WTC11 (cell line): Measurements from ENCODE around the gene SHISA9. TPM values are rescaled to one million over a fixed set of nuclear protein-coding genes. Genes with fewer than 3 reads are reported as not detected.
A peak's percentile ranks its signal among the peaks of the same experiment; 100 is the strongest.

Source experiments
- ATAC-seq: fragments of 200-7000 bp; cut with Tn5 transposase; 2 replicates; pipeline ENCODE4 v1.10.0; 2021; ENCODE audit warnings: mild to moderate bottlenecking, moderate library complexity
- CTCF ChIA-PET: fragments of 300-600 bp; sonication (Branson Sonifier 250); formaldehyde crosslinking; loops from one replicate; lab custom pipeline; 2021; ENCODE audit warnings: antibody characterized with exemption; lab: Charles Lee
- POLR2A ChIA-PET: fragments of 350-600 bp; sonication (Branson Sonifier 250); formaldehyde crosslinking; loops from one replicate; lab custom pipeline; 2021; ENCODE audit warnings: antibody characterized with exemption; lab: Charles Lee
- DNase-seq: peaks from one replicate; pipeline ENCODE4 v3.0.0; 2021; ENCODE audit warnings: low spot score
- H3K27ac Mint-ChIP-seq: 2 replicates; pipeline ENCODE4 v1.8.0; 2021; ENCODE audit warnings: mixed read lengths
- H3K27me3 Mint-ChIP-seq: 2 replicates; pipeline ENCODE4 v1.8.0; 2021; ENCODE audit warnings: low read depth, mild to moderate bottlenecking, moderate library complexity, mixed read lengths
- H3K36me3 Mint-ChIP-seq: 2 replicates; pipeline ENCODE4 v1.8.0; 2021; ENCODE audit warnings: mixed read lengths
- H3K4me1 Mint-ChIP-seq: 2 replicates; pipeline ENCODE4 v1.8.0; 2022; ENCODE audit warnings: mixed read lengths
- H3K4me3 Mint-ChIP-seq: 2 replicates; pipeline ENCODE4 v1.8.0; 2021; ENCODE audit warnings: mild to moderate bottlenecking, moderate library complexity, mixed read lengths
- H3K9me3 Mint-ChIP-seq: 2 replicates; pipeline ENCODE4 v1.8.0; 2021; ENCODE audit warnings: mixed read lengths
- CREM ChIP-seq: sonication (generic); formaldehyde crosslinking; IDR thresholded peaks from 2 replicates; pipeline ENCODE4 v1.8.1; 2022; ENCODE audit warnings: mild to moderate bottlenecking, missing genetic modification reagents, moderate library complexity
- ESRRA ChIP-seq: sonication (generic); formaldehyde crosslinking; IDR thresholded peaks from 2 replicates; pipeline ENCODE4 v1.8.1; 2022; ENCODE audit warnings: mild to moderate bottlenecking, missing genetic modification reagents, borderline replicate concordance
- ETV6 ChIP-seq: sonication (generic); formaldehyde crosslinking; IDR thresholded peaks from 2 replicates; pipeline ENCODE4 v1.8.1; 2022; ENCODE audit warnings: mild to moderate bottlenecking, missing genetic modification reagents
- FOXK1 ChIP-seq: sonication (generic); formaldehyde crosslinking; IDR thresholded peaks from 2 replicates; pipeline ENCODE4 v1.8.0; 2022; ENCODE audit warnings: mild to moderate bottlenecking, moderate library complexity, missing genetic modification reagents
- GRHL2 ChIP-seq: fragments of 250-450 bp; sonication (Bioruptor Pico); IDR thresholded peaks from 2 replicates; pipeline ENCODE4 v1.8.0; 2022; ENCODE audit warnings: mild to moderate bottlenecking, moderate library complexity; ENCODE audit not compliant: insufficient replicate concordance, severe bottlenecking
- GTF2I ChIP-seq: fragments of 250-450 bp; sonication (Bioruptor Pico); conservative IDR thresholded peaks from 2 replicates; pipeline ENCODE4 v1.4.0; 2021; ENCODE audit warnings: mild to moderate bottlenecking
- JAZF1 ChIP-seq: fragments of 250-450 bp; sonication (Bioruptor Pico); IDR thresholded peaks from 2 replicates; pipeline ENCODE4 v1.9.0; 2021; ENCODE audit warnings: moderate library complexity, mild to moderate bottlenecking, inconsistent platforms
- MYBL2 ChIP-seq: sonication (generic); formaldehyde crosslinking; IDR thresholded peaks from 2 replicates; pipeline ENCODE4 v1.8.1; 2023; ENCODE audit warnings: mild to moderate bottlenecking, moderate library complexity, missing genetic modification reagents
- OVOL2 ChIP-seq: fragments of 250-450 bp; sonication (Bioruptor Pico); IDR thresholded peaks from 2 replicates; pipeline ENCODE4 v1.9.0; 2021; ENCODE audit warnings: mild to moderate bottlenecking, borderline replicate concordance
- PRRX2 ChIP-seq: fragments of 250-450 bp; sonication (Bioruptor Pico); IDR thresholded peaks from 2 replicates; pipeline ENCODE4 v1.8.0; 2021; ENCODE audit warnings: mild to moderate bottlenecking
- SOX15 ChIP-seq: fragments of 250-450 bp; sonication (Bioruptor Pico); IDR thresholded peaks from 2 replicates; pipeline ENCODE4 v1.9.0; 2021; ENCODE audit warnings: mild to moderate bottlenecking
- STAT6 ChIP-seq: sonication (generic); formaldehyde crosslinking; conservative IDR thresholded peaks from 2 replicates; pipeline ENCODE4 v1.8.1; 2023; ENCODE audit warnings: mild to moderate bottlenecking, low read depth, missing genetic modification reagents, moderate library complexity
- TEAD1 ChIP-seq: sonication (generic); formaldehyde crosslinking; IDR thresholded peaks from 2 replicates; pipeline ENCODE4 v1.8.0; 2022; ENCODE audit warnings: mild to moderate bottlenecking, missing genetic modification reagents
- TEAD4 ChIP-seq: sonication (generic); formaldehyde crosslinking; IDR thresholded peaks from 2 replicates; pipeline ENCODE4 v1.8.0; 2022; ENCODE audit warnings: mild to moderate bottlenecking, missing genetic modification reagents
- TP53 ChIP-seq: sonication (generic); formaldehyde crosslinking; IDR thresholded peaks from 2 replicates; pipeline ENCODE4 v1.8.1; 2023; ENCODE audit warnings: mild to moderate bottlenecking, missing genetic modification reagents
- USF1 ChIP-seq: sonication (generic); formaldehyde crosslinking; IDR thresholded peaks from 2 replicates; pipeline ENCODE4 v1.8.0; 2022; ENCODE audit warnings: mild to moderate bottlenecking, missing genetic modification reagents
- ZNF219 ChIP-seq: sonication (generic); formaldehyde crosslinking; IDR thresholded peaks from 2 replicates; pipeline ENCODE4 v1.8.0; 2023; ENCODE audit warnings: missing genetic modification reagents, mild to moderate bottlenecking, borderline replicate concordance
- ZNF416 ChIP-seq: fragments of 250-450 bp; sonication (Bioruptor Pico); IDR thresholded peaks from 2 replicates; pipeline ENCODE4 v1.9.0; 2021; ENCODE audit warnings: mild to moderate bottlenecking, inconsistent platforms
- ZNF671 ChIP-seq: fragments of 250-450 bp; sonication (Bioruptor Pico); IDR thresholded peaks from 2 replicates; pipeline ENCODE4 v1.8.0; 2021; ENCODE audit warnings: mild to moderate bottlenecking
- total RNA-seq: library from RNA; stranded (reverse); gene quantifications from 3 replicates; pipeline ENCODE4 v1.2.3, GENCODE V29; 2021
- TF ChIP-seq, protein P1 (sequence below): sonication (generic); formaldehyde crosslinking; IDR thresholded peaks from 2 replicates; pipeline ENCODE4 v1.8.1; 2022; ENCODE audit warnings: mild to moderate bottlenecking, moderate library complexity, missing genetic modification reagents
- TF ChIP-seq, protein P2 (sequence below): sonication (generic); formaldehyde crosslinking; IDR thresholded peaks from 2 replicates; pipeline ENCODE4 v1.8.1; 2023; ENCODE audit warnings: mild to moderate bottlenecking, missing genetic modification reagents, borderline replicate concordance
- TF ChIP-seq, protein P3 (sequence below): sonication (generic); formaldehyde crosslinking; IDR thresholded peaks from 2 replicates; pipeline ENCODE4 v1.8.1; 2022; ENCODE audit warnings: low read depth, mild to moderate bottlenecking, moderate library complexity, missing genetic modification reagents, borderline replicate concordance
- TF ChIP-seq, protein P4 (sequence below): sonication (generic); formaldehyde crosslinking; IDR thresholded peaks from 2 replicates; pipeline ENCODE4 v1.8.1; 2022; ENCODE audit warnings: low read depth, missing genetic modification reagents, borderline replicate concordance

SHISA9 gene
- total RNA-seq, 1 experiment from 2014 or later: 37.5 TPM

DNA sequence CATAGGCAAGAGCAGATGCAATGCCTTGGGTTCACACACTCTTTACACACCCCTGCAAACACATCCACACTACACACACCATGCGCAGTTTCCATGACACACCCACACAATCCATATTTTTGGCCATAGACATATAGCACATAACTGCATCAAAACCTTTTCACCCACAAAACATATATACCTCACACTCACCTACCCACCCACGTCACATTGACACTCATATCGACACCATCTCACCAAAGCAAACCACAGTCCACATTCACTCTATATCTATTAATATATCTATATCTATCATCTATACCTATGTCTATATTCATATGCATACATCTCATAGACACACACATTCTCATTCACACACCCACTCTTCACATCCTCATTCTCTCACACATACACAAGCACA, 246.9 kb downstream of the SHISA9 start (continued):
- TF ChIP-seq, protein P1, sequence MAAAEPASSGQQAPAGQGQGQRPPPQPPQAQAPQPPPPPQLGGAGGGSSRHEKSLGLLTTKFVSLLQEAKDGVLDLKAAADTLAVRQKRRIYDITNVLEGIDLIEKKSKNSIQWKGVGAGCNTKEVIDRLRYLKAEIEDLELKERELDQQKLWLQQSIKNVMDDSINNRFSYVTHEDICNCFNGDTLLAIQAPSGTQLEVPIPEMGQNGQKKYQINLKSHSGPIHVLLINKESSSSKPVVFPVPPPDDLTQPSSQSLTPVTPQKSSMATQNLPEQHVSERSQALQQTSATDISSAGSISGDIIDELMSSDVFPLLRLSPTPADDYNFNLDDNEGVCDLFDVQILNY (CRISPR knock-in tag): no peak
- TF ChIP-seq, protein P2, sequence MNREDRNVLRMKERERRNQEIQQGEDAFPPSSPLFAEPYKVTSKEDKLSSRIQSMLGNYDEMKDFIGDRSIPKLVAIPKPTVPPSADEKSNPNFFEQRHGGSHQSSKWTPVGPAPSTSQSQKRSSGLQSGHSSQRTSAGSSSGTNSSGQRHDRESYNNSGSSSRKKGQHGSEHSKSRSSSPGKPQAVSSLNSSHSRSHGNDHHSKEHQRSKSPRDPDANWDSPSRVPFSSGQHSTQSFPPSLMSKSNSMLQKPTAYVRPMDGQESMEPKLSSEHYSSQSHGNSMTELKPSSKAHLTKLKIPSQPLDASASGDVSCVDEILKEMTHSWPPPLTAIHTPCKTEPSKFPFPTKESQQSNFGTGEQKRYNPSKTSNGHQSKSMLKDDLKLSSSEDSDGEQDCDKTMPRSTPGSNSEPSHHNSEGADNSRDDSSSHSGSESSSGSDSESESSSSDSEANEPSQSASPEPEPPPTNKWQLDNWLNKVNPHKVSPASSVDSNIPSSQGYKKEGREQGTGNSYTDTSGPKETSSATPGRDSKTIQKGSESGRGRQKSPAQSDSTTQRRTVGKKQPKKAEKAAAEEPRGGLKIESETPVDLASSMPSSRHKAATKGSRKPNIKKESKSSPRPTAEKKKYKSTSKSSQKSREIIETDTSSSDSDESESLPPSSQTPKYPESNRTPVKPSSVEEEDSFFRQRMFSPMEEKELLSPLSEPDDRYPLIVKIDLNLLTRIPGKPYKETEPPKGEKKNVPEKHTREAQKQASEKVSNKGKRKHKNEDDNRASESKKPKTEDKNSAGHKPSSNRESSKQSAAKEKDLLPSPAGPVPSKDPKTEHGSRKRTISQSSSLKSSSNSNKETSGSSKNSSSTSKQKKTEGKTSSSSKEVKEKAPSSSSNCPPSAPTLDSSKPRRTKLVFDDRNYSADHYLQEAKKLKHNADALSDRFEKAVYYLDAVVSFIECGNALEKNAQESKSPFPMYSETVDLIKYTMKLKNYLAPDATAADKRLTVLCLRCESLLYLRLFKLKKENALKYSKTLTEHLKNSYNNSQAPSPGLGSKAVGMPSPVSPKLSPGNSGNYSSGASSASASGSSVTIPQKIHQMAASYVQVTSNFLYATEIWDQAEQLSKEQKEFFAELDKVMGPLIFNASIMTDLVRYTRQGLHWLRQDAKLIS (CRISPR knock-in tag): no peak
- no peak for TF ChIP-seq SOX15 (CRISPR knock-in tag)
- TF ChIP-seq GRHL2 (CRISPR knock-in tag): no peak

DNA sequence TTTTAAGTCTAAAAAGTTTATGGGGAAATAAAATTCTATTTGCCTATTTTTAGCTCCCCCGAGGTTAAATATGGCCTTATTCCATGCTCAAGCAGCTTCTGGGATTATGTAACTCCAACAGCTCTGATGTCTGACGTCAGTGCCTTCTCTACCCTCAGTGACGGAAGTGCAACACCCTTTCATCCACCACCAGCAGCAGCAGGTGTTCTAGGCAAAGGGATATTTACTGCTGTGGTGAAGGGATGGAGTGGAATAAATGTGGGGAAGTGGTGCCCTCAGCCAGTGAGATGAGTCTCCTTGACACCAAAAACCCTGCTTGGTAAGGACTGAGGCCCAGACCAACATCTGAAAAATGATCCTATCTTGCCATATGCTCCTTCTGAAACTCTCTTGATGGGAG, 247.4 kb downstream of the SHISA9 start:
- Mint-ChIP-seq H3K27me3 (no peaks in the 10 kb centered on the region), H3K4me1 (peaks cover 29% of the 10 kb centered on the region), H3K4me3 (no peak overlapping the region), H3K27ac (no peak overlapping the region; the same call in 1 of the 2 replicates), H3K36me3 (no peaks in the 10 kb centered on the region), H3K9me3 (no peaks in the 10 kb centered on the region)
- ChIA-PET CTCF (interaction anchor here (0.7 kb wide), 1 partner anchor 133 kb away, joined by 3 read pairs; no protein-coding TSS in a partner anchor), POLR2A (no interaction called here)
- no peak for ATAC-seq
- TF ChIP-seq GRHL2 (CRISPR knock-in tag) (no peak), ZNF671 (CRISPR knock-in tag) (no peak), ZNF416 (CRISPR knock-in tag) (no peak), TEAD1 (CRISPR knock-in tag) (no peak), TP53 (CRISPR knock-in tag) (no peak), ZNF219 (CRISPR knock-in tag) (no peak), FOXK1 (CRISPR knock-in tag) (no peak), GTF2I (CRISPR knock-in tag) (no peak)
- DNase-seq: no peak

GRCh38 chr16:13150181-13150885, 248.9 kb downstream of the SHISA9 start:
- H3K4me3 Mint-ChIP-seq: no peak overlapping the region
- no peaks in the 10 kb centered on the region for H3K36me3 Mint-ChIP-seq
- ATAC-seq: no peak
- ChIA-PET POLR2A (no interaction called here), CTCF (interaction anchor here (0.6 kb wide), 1 partner anchor 311 kb away, joined by 6 read pairs; no protein-coding TSS in a partner anchor)
- no peak for DNase-seq
- peak overlapping the region; percentile 20 for H3K27ac Mint-ChIP-seq
- peaks cover 43% of the 10 kb centered on the region for H3K4me1 Mint-ChIP-seq
- no peaks in the 10 kb centered on the region for H3K9me3 Mint-ChIP-seq
- H3K27me3 Mint-ChIP-seq: no peaks in the 10 kb centered on the region
- TF ChIP-seq USF1 (CRISPR knock-in tag): no peak
- TF ChIP-seq OVOL2 (CRISPR knock-in tag): no peak
- no peak for TF ChIP-seq PRRX2
- TF ChIP-seq MYBL2: no peak
- TF ChIP-seq GTF2I (CRISPR knock-in tag): no peak
- TF ChIP-seq TEAD4: no peak
- TF ChIP-seq, protein P3, sequence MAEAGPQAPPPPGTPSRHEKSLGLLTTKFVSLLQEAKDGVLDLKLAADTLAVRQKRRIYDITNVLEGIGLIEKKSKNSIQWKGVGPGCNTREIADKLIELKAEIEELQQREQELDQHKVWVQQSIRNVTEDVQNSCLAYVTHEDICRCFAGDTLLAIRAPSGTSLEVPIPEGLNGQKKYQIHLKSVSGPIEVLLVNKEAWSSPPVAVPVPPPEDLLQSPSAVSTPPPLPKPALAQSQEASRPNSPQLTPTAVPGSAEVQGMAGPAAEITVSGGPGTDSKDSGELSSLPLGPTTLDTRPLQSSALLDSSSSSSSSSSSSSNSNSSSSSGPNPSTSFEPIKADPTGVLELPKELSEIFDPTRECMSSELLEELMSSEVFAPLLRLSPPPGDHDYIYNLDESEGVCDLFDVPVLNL: no peak
- TF ChIP-seq, protein P4, sequence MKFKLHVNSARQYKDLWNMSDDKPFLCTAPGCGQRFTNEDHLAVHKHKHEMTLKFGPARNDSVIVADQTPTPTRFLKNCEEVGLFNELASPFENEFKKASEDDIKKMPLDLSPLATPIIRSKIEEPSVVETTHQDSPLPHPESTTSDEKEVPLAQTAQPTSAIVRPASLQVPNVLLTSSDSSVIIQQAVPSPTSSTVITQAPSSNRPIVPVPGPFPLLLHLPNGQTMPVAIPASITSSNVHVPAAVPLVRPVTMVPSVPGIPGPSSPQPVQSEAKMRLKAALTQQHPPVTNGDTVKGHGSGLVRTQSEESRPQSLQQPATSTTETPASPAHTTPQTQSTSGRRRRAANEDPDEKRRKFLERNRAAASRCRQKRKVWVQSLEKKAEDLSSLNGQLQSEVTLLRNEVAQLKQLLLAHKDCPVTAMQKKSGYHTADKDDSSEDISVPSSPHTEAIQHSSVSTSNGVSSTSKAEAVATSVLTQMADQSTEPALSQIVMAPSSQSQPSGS (CRISPR knock-in tag): no peak
- TF ChIP-seq STAT6 (CRISPR knock-in tag): no peak
- no peak for TF ChIP-seq ESRRA (CRISPR knock-in tag)
- TF ChIP-seq JAZF1 (CRISPR knock-in tag): no peak
- no peak for TF ChIP-seq CREM
- TF ChIP-seq FOXK1 (CRISPR knock-in tag): no peak
- no peak for TF ChIP-seq ETV6 (CRISPR knock-in tag)
